Lower leg skin (tissue), 3 donors: ENCODE data around the gene TBCC.

ENCODE experiments used
- POLR2A ChIP-seq, 2 donors: fragments of 450-650 bp; IDR thresholded peaks; one replicate each; pipeline ENCODE4 v1.6.1; 2016 to 2017; ENCODE audit warnings: antibody characterized with exemption in 2 of 2, mild to moderate bottlenecking in 1 of 2, moderate library complexity in 1 of 2
- TF ChIP-seq, protein P1 (sequence below), 3 donors: fragments of 450-650 bp; IDR thresholded peaks; one replicate each; pipeline ENCODE4 v1.5.1; 2016; ENCODE audit warnings: antibody characterized with exemption in 3 of 3, mild to moderate bottlenecking in 3 of 3, moderate library complexity in 2 of 3

DNA sequence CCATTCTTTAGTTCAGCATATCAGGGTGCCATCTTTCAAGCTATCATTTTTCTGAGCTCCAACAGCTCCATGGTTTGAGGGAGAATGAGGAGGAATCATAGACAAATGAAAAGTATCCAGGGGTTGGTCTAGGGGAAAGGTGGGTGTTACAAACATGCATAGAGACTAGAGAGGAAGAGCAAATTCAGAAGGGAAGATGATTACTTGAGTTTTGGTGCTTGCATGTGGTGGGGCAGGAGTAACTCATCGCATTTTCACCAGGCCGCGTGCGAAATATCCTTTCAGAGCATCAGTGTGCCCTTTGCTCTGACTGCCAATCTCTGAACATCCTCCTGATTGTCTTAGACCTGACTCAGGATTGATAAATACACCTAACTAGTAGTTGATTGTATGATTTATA, 28.3 kb upstream of the TBCC start:
- TF ChIP-seq, protein P1, sequence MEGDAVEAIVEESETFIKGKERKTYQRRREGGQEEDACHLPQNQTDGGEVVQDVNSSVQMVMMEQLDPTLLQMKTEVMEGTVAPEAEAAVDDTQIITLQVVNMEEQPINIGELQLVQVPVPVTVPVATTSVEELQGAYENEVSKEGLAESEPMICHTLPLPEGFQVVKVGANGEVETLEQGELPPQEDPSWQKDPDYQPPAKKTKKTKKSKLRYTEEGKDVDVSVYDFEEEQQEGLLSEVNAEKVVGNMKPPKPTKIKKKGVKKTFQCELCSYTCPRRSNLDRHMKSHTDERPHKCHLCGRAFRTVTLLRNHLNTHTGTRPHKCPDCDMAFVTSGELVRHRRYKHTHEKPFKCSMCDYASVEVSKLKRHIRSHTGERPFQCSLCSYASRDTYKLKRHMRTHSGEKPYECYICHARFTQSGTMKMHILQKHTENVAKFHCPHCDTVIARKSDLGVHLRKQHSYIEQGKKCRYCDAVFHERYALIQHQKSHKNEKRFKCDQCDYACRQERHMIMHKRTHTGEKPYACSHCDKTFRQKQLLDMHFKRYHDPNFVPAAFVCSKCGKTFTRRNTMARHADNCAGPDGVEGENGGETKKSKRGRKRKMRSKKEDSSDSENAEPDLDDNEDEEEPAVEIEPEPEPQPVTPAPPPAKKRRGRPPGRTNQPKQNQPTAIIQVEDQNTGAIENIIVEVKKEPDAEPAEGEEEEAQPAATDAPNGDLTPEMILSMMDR (IDR thresholded peaks at IDR 0.05), result no peak
- no peak for TF ChIP-seq POLR2A (IDR thresholded peaks at IDR 0.05)
